Measurements from ENCODE around the gene KIF5B.
"Not testable (repeated sequence)": the region's sequence is repeated elsewhere in the genome, so short reads cannot be mapped to it uniquely, and the experiment has no call there.

The KIF5B gene

GRCh38 chr10:32004161-32004591 lies 52.0 kb downstream of the KIF5B start:
- DNase-seq: no peak

- no peak for DNase-seq
These were observed 53.7 kb downstream of the KIF5B start for GRCh38 chr10:32002531-32002930.

DNA sequence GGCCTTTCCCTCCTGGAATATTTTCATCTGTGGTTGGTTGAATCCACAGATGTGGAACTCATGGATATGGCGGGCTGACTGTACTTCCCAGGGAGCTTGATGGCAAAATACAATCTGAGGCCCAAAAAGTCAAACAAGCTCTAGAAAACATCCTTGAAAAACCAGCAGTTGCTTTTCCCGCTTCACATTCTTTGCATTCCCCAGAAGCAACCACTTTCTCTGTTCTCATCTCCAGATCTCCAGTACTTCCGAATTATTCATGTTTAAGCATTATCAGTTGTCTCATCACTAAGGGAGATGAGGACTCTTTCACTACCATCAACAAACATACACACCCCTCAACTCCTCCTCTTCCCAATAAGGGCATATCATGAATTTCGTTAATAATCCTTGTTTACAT lies 55.3 kb downstream of the KIF5B start:
- DNase-seq: no peak

- DNase-seq: no peak
These were observed 56.4 kb downstream of the KIF5B start for GRCh38 chr10:31999836-32000235.

DNA sequence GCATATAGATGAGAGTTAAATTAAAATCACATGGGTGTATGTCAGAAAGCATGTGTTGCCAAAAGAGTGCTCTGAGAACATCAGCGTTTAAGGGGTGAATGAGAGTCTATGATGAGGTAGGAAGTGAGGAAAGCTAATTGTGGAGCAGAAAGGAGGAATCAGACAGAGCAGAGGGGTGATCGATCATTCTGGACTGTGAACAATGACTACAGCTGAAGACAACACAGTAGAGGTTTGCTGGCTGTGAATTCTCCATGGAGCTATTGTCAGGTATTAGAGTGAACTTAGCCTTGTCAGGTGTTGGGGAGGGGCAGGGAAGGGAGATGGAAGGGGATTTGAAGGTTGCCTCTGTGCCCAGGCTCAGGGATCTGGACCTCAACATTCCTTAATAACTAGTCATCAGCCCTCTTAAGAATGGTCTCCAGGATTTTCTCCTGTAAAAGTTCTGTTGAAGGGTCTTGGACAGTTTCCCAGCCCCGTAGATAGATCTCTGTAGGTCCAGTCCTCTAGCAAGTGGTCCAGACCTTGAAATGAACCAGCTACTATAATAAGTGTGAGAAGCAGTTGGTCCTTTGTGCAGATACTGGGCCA lies 57.1 kb downstream of the KIF5B start:
- no peak for DNase-seq

DNA sequence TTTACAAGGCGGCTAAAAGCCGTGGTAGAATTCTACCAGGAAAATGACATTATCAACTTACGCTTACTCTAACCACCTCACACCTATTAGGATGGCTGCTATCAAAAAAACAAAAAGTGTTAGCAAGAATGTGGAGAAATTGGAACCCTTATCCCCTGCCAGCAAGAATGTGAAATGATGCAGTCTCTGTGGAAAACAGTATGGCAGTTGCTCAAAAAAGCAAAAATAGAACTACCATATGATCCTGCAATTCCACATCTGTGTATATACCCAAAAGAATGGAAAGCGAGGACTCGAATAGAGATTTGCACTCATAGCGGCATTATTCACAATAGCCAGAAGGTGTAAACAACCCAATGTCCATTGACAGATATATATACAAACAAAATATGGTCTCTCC lies 61.3 kb downstream of the KIF5B start:
- no peak for DNase-seq

DNA sequence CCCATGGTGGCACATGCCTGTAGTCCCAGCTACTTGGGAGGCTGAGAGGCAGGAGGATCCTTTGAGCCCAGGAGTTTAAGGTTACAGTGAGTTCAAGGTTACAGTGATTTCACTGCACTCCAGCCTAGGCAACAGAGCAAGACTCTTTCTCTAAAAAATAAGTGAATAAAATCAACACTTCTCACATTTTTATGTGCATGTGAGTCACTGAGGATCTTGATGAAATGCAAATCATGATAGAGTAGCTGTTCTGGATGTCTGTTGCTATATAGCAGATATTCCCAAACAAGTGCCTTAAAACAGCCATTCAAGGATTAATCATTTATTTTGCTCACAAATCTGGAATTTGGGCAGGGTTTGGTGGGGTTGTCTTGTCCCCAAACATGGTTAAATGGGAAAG lies 65.3 kb downstream of the KIF5B start:
- DNase-seq: no peak

- not testable (repeated sequence) for DNase-seq
These were observed 68.4 kb downstream of the KIF5B start for GRCh38 chr10:31987786-31988185.

GRCh38 chr10:31982111-31982510 lies 74.1 kb downstream of the KIF5B start:
- no peak for DNase-seq

DNA sequence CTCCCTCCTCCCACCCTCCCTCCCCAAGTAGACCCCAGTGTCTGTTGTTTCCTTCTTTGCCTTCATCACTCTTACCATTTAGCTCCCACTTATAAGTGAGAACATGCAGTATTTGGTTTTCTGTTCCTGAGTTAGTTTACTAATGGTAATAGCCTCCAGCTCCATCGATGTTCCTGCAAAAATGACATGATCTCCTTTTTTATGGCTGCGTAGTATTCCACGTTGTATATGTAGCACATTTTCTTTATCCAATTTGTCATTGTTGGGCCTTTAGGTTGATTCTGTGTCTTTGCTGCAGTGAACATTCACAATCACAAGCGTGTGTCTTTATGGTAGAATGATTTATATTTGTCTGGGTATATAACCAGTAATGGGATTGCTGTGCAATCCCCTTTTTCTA lies 75.8 kb downstream of the KIF5B start:
- no peak for DNase-seq

DNA sequence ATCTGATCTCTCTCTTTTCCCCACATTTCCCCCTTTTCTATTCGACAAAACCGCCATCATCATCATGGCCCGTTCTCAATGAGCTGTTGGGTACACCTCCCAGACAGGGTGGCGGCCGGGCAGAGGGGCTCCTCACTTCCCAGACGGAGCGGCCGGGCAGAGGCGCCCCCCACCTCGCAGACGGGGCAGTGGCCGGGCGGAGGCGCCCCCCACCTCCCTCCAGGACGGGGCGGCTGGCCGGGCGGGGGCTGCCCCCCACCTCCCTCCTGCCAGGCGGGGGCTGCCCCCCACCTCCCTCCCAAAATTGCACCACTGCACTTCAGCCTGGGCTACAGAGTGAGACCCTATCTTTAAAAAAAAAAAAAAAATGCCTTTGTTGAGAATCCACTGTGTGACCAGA lies 77.2 kb downstream of the KIF5B start:
- not testable (repeated sequence) for DNase-seq

- DNase-seq: no peak
These were observed 78.1 kb downstream of the KIF5B start for GRCh38 chr10:31978156-31978483.

DNA sequence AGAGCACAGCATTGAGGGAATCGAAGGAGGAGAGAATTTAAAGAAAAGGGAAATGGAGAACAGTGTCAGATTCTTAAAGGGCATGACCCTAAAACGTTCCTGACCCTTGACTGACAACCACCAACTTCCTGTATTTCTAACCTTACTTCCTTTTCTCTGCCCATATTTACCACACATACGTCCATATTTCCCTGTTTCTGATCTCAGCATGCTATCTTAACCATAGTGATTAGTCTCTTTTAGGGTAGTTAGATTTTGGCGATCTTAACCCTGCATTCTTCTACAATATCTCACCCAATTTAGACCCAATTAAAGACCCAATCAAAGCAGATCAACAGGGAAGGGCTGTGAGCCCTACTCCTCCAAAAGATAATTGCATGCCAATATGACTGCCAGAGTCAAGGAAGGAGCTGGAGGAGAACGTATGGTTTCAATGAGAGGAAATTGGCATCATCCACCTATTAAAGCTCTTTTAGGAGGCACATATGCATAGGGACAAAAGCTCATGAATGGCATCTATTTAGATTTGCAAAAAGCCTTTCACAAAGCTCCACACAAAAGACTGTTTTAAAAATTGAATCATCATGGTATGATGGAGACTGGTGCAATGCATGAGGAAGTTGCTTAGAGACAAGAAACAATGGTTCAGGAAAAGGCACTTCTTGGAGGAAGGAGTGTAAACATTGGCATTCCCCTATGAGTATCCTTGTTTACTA lies 78.6 kb downstream of the KIF5B start:
- DNase-seq: no peak

DNA sequence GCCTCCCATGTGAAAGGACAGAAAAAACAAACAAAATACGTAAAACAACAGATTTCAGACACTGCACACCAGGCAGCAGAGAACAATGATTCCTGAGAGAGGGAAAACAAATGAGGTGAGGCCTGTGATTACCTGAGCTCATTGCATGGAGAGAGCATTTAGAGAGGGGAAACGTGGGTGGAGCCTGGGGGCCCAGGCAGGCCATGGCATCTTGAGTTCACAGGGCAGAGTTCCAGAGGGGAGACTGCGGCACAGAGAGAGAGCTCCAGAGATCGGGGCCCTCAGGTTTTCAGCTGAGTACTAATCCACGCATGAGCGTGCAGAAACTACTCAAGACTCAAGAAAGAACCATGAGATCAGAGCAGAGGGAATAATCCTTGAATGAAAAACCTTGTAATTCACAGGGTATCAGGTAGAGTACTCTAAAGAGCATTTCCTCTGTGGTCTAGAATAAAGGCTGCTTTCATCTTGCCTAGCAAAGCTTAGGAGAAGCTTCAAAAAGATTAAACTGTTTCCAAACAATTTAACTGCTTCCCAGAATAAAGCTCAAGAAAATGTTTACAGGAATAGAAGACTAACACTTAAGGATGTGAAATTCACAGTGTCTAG lies 81.0 kb downstream of the KIF5B start:
- no peak for DNase-seq

DNA sequence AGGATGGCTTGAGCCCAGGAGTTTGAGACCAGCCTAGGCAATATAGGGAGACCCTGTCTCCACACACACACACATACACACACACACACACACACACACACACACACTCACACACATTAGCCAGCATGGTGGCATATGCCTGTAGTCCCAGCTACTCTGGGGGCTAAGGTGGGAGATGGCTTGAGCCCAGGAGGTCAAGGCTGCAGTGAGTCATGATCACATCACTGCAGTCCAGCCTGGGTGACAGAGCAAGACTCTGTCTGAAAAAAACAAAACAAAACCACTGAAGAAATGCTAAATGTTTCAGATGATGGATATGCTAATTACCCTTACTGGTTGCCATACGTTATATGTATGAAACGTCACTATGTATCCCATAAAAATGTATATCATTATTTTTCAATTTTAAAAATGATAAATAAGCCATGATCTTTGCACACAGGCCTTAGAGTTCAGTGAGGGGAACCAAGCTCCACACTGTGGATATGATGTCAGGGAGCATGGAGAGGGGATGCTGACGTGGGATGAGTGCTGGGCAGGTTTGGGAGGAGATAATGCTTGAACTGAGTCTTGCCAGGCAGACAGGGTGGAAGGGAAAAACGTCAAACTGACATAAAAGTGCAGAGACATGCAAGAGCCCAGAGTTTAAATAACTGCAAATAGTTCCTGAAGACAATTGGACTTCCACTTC lies 81.6 kb downstream of the KIF5B start:
- DNase-seq: no peak

DNA sequence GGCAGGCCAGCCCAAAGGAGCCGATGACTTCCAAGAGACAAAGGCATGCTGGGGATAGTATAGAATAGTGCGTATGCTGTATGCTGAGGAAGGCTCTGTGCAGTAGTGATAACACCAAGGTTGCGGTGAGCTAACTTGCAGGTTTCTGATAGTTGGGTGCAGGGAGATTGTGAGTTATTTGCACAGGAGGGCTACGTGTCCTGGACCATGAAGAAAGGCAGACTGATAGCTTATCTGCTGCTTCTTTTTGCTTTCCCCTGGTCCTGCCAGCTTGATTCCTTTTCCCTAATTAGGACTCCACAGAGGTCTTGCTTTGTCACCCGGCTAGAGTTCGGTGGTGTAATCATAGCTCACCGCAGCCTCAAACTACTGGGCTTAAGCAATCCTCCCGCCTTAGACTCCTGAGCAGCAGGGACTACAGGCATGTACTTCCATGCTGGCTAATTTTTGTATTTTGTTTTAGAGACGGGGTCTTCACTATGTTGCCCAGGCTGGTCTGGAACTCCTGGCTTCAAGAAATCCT lies 83.6 kb downstream of the KIF5B start:
- DNase-seq: no peak

GRCh38 chr10:31969847-31970246 lies 86.4 kb downstream of the KIF5B start:
- not testable (repeated sequence) for DNase-seq

GRCh38 chr10:31963589-31963980 lies 92.6 kb downstream of the KIF5B start:
- DNase-seq: no peak

- no peak for DNase-seq
These were observed 93.2 kb downstream of the KIF5B start for GRCh38 chr10:31962826-31963588.

- peak; percentile 70 for DNase-seq
These were observed 94.7 kb downstream of the KIF5B start for GRCh38 chr10:31961277-31962074.

GRCh38 chr10:31959461-31960173 lies 96.6 kb downstream of the KIF5B start:
- DNase-seq: no peak
